HG03558 (cell line): ENCODE measurements around the gene PEAR1.
"Not testable (repeated sequence)": the region's sequence is repeated elsewhere in the genome, so short reads cannot be mapped to it uniquely, and the experiment has no call there.

Experiments
- ATAC-seq: cut with Tn5 transposase; IDR thresholded peaks from one replicate; pipeline ENCODE4 v1.9.1; 2021; ENCODE audit warnings: moderate number of reproducible peaks; ENCODE audit not compliant: unreplicated experiment; ENCODE audit errors: extremely low read depth

Gene PEAR1

GRCh38 chr1:156912310-156912709 is 18.8 kb downstream of the PEAR1 start:
- no peak for ATAC-seq

- no peak for ATAC-seq
Observed at GRCh38 chr1:156912861-156913808, 19.6 kb downstream of the PEAR1 start.

DNA sequence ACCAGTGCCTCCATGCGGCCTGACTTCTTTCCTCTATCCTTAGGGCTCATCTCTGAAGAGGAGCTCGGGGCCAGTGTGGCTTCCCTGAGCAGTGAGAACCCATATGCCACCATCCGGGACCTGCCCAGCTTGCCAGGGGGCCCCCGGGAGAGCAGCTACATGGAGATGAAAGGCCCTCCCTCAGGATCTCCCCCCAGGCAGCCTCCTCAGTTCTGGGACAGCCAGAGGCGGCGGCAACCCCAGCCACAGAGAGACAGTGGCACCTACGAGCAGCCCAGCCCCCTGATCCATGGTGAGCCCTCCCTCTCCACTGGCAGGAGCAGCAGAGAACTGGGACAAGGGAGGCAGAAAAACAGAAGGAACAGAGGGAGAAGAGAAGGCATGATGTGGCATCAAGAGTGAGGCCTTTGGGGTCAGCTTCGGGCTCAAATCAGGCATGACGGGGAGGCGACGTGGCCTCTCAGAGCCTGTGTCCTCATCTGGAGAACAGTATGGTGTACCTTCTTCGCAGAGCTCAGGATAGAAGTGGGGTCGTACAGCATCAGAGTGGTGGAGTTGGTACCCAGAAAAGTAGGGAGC is 20.4 kb downstream of the PEAR1 start:
- ATAC-seq, result no peak

DNA sequence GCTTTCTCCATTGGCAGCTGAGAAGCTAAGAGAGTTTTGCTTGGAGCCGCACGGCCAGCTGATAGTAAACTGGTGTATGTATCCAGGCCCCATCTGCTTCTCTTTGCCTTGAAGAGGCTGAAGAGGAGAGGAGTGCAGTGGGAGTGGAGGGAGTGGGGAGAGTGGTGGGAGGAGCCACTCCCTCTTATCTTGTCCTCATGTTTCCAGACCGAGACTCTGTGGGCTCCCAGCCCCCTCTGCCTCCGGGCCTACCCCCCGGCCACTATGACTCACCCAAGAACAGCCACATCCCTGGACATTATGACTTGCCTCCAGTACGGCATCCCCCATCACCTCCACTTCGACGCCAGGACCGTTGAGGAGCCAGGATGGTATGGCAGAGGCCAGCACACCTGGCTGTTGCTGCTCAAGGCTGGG is 20.9 kb downstream of the PEAR1 start:
- no peak for ATAC-seq

DNA sequence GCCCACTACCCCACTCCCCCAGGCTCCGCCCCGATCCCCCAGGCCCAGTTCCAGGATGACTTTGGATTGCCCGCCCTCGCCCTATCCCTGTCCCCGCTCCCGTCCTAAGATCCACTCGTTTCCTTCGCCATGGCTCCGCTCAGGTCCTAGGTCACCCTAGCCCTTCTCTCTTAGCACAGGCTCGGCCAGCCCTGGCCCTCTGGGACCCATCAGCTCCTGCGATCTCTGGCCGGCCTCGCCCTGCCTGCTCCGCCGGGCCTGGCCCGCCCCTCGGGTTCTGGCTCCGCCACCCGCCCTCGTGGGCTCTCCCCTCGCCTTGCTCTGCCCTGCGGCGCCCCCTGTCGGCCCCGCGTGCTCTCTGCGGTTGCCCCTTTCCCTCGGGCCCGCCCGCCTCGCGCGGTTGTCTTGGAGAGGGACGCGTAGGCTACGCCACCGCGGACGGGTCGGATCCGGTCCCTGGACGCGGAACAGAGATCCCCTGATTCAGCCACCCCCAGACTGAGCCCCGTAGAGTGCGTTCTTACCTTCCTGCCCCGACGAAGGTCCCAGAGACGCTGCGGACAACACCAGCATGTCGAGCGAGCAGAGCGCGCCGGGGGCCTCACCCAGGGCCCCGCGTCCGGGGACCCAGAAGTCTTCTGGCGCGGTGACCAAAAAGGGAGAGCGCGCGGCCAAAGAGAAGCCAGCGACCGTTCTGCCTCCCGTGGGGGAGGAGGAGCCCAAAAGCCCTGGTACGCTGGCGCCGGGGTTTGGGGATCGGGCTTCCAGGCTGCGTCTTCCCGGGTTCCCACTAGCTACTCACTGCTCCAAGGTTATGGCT is 26.9 kb downstream of the PEAR1 start, which contains the start of gene LRRC71:
LRRC71 (plus strand) TSS at position 400 of the 820 bp plus-strand sequence; CDS start at position 572, 172 bp downstream.
- ATAC-seq, result no peak

DNA sequence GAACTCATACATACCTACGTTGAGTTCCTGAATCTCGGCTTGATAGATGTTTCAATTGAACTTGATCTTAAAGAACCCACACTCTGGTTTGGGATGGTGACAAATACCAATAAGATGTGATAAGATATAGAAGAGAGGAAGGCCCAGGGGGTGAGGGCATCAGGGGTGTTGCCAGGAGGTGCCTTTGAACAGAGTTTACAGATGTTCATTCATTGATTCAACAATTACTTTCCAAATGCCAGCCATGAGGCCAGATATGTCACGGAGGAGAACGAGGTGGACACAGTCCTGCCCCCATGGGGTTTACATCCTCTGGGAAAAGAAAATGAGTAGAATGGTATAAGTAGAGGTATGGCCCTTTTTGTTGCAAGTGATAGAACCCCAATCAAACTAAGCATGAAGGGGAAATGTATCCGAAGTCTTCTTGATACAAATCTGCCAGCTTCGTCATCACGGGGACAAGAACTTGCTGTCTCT is 27.6 kb downstream of the PEAR1 start:
- ATAC-seq, result no peak

DNA sequence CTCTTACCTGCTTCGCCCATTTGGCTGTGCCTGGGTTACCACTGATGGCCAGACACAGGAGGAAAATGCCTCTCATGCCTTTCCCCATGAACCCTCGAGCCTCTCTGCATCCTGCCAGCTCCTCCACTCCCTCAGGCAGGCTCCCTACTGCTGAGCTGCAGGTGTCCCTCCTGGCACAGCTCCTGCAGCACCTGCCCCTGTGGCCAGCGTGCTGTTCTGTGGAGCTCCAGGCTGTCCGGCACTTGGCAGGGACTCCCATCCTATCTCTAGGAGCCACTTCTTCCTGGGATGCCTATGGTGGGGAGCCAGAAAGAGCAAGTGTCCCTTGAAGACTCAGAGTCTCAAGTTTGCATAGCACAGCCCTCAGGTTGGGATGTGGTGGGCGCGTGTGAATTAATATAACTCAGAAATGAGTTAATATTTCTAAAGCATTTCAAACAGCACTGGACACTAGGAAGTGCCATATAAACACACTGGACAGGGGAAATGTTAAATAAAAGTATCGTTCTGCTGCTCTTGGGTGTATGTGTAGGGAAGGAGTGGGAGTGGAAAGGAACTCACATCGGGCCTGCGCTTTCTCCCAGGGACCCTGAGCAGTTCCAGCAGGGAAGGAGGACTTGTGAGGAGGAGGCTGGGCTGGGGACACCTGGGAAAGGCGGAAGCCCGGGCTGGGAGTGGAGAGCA is 29.6 kb downstream of the PEAR1 start:
- no peak for ATAC-seq

- ATAC-seq, result no peak
Observed at GRCh38 chr1:156923670-156924477, 30.4 kb downstream of the PEAR1 start.

DNA sequence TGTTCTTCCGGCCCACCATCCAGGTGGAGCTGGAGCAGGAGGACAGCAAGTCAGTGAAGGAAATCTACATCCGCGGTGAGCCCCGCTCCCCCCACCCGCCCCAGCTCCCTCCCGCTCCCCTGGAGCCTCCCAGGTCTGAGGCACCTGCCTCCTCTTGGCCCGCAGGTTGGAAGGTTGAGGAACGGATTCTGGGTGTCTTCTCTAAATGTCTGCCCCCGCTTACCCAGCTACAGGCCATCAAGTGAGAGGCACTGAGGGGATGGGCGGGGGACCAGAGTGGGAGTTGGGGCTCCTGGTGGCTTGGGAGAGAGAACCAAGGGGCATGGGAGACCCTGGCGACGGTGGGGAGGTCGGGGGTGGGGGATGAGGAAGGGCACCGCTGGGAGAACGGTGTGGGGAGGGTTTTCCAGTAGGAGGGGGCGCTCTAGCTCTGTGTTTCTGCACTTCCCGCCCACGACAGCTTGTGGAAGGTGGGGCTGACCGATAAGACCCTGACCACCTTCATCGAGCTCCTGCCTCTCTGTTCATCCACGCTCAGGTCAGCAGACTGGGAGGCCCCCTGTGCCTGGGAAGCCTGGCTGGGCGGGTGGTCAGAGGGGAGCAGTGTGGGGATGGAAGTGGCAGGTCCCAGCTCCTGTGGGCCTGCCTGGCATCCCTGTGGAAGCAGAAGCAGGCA is 31.1 kb downstream of the PEAR1 start:
- no peak for ATAC-seq

DNA sequence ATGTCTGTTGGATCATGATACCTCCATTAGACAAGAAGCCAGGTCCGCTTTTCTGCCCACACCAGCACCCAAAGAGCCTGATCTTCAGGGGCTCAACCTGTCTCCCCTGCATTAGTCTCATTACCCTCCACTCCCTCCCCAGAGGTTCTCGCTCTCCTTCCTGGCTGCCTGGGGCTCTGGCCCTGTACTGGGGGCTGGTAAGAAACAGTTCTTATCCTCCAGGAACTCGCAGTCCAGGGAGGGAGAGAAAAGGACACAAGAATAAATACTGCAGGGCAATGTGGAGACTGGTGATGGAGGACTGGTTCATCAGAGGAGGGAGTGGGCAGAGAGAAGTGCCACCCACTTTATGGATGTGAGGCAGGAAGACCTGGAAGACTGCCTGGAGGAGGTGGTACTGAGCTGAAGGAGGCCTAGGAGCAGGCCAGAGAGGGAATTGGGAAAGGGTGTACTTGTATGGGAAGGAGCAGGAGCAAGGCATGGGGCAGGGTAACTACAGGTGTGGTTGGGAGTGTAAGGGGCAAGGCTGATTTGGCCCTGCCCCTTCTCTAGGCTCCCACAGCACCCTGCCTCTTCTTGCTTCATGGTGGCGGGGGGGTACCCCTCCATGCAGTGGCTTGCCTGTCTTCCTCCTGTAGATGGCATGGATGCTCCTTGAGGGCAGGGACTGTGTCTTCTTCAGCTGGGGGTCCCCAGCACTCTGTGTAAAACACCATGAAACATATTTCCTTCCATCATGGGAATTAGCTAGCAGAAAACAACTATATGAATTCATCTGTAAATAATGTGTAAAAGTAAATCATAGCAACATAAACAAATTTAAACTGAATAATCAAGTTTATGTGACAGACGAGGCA is 31.9 kb downstream of the PEAR1 start:
- no peak for ATAC-seq

GRCh38 chr1:156926175-156926574 is 32.7 kb downstream of the PEAR1 start:
- ATAC-seq, result no peak

DNA sequence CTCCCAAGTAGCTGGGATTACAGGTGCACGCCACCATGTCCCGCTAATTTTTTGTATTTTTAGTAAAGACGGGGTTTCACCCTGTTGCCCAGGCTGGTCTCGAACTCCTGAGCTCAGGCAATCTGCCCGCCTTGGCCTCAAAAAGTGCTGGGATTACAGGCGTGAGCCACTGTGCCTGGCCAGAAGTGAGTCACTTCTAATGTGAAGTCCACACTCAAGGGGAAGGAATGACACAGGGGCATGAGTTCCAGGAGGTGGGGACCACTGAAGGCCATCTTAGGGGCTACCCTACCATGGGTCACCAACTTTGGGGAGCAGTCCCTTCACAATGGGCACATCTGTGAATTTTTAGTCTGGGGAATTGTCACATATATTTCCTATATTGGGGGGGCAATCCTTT is 33.2 kb downstream of the PEAR1 start:
- not testable (repeated sequence) for ATAC-seq

DNA sequence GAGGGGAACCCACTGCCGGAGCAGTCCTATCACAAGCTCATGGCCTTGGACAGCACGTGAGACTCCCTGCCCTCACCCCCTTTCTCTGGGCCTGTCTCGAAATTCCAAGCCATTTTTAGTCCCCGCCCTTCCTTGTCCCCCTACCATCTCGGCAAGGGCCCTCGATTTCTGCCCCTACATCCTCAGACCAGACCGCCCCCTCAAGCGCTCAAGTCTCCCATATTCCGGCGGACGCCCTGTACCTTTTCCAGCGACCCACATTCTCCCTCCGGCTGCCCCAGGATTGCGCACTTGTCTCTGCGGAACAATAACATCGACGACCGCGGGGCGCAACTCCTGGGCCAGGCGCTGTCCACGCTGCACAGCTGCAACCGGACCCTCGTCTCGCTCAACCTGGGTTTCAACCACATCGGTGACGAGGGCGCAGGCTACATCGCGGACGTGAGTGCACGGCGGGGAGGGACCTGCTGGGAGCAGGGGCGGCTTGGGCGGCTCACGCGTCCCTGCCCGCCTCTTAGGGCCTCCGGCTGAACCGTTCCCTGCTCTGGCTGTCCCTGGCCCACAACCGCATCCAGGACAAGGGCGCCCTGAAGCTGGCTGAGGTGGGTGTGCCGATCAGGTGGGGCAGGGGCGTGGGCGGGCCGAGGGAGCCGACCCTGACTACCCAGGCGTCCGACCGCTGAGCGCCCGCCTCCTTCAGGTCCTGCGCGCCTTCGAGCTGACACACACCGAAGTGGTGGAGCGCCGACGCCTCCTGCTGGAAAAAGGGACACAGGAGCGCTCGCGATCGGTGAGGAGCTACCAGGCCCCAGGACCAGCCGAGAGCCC is 33.9 kb downstream of the PEAR1 start:
- no peak for ATAC-seq

DNA sequence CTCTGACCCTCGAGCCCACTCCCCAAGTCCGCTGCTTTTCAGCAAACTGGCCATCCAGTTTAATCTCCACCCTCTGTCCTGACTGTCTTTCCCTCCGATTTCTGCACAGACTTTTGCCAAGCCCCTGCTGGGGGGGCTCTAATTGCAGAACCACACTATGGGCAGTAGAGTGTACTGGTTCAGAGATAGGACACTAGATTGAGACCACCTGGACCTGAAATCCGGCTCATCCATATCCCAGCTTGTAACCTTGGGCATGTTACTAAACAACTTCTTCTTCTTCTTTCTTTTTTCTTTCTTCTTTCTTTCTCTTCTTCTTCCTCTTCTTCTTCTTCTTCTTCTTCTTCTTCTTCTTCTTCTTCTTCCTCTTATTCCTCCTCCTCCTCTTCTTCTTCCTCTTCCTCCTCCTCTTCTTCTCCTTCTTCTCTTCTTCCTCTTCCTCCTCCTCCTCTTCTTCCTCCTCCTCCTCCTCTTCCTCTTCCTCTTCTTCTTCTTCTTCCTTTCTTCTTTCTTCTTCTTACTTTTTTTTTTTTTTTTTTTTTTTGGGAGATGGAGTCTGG is 34.6 kb downstream of the PEAR1 start:
- ATAC-seq, result no peak

DNA sequence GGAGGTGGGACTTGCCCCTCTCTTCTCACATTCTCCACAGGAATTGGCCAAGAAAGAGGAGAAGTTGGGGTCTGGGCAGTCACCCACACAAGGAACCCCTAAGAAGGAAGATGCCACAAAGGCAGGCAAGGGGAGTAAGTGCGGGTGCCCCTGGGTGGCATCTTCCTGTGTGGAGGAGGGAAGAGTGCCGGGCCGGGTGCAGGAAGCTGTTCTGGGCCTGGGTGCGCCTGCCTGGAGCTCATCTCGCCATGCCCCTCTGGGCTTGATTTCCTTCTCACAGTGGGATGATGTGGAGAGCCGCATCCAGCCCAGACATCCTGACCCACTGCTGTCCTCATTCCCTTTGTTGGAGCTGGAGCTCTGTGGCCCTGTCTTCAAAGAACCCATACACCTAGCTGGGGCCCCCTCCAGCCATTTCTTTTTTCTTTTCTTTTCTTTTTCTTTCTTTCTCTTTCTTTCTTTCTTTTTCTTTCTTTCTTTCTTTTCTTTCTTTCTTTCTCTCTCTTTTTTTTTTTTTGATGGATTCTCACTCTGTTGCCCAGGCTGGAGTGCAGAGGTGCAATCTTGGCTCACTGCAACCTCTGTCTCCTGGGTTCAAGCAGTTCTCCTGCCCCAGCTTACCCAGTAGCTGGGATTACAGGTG is 36.2 kb downstream of the PEAR1 start:
- no peak for ATAC-seq

- no peak for ATAC-seq
Observed at GRCh38 chr1:156930483-156930882, 37.0 kb downstream of the PEAR1 start.
